Measurements from ENCODE around the gene PIK3R6. TPM values are rescaled to one million over a fixed set of nuclear protein-coding genes. Genes with fewer than 3 reads are reported as not detected.

Gene PIK3R6
- total RNA-seq, 1 experiment from 2014 or later = not detected

GRCh38 chr17:8791910-8792270 is 75.6 kb downstream of the PIK3R6 start:
- POLR2A ChIA-PET (ENCODE audit: unreplicated experiment) = no interaction called here
- Histone ChIP-seq H3K4me3 (ENCODE audit: low read length) (no peak overlapping the region), H3K27ac (ENCODE audit: low read length) (no peak overlapping the region), H3K36me3 (ENCODE audit: low read depth, low read length) (no peaks in the 10 kb centered on the region), H3K27me3 (ENCODE audit: low read length) (0 out of 2 replicates have a peak, but pooled peaks cover 14% of the 10 kb centered on the region), H3K9me3 (ENCODE audit: low read length) (no peaks in the 10 kb centered on the region), H3F3A (ENCODE audit: low read length, unreplicated experiment) (no peaks in the 10 kb centered on the region), H3K9me2 (replicated peaks; ENCODE audit: low read length) (no peaks in the 10 kb centered on the region), H3K4me1 (ENCODE audit: insufficient read depth, low read length) (no peaks in the 10 kb centered on the region), H2AFZ (ENCODE audit: low read length) (no peak overlapping the region), H3K4me2 (ENCODE audit: low read length) (no peak overlapping the region), H3K9ac (ENCODE audit: low read length) (no peak overlapping the region), H3K79me2 (ENCODE audit: low read length) (no peaks in the 10 kb centered on the region), H4K20me1 (ENCODE audit: low read length) (no peaks in the 10 kb centered on the region)
- CTCF ChIA-PET = no interaction called here
- TF ChIP-seq, protein P1, sequence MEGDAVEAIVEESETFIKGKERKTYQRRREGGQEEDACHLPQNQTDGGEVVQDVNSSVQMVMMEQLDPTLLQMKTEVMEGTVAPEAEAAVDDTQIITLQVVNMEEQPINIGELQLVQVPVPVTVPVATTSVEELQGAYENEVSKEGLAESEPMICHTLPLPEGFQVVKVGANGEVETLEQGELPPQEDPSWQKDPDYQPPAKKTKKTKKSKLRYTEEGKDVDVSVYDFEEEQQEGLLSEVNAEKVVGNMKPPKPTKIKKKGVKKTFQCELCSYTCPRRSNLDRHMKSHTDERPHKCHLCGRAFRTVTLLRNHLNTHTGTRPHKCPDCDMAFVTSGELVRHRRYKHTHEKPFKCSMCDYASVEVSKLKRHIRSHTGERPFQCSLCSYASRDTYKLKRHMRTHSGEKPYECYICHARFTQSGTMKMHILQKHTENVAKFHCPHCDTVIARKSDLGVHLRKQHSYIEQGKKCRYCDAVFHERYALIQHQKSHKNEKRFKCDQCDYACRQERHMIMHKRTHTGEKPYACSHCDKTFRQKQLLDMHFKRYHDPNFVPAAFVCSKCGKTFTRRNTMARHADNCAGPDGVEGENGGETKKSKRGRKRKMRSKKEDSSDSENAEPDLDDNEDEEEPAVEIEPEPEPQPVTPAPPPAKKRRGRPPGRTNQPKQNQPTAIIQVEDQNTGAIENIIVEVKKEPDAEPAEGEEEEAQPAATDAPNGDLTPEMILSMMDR (conservative IDR thresholded peaks at IDR 0.05; ENCODE audit: low read depth, low read length) = no peak
- TF ChIP-seq EZH2 (IDR thresholded peaks at IDR 0.05; ENCODE audit: low read length, unreplicated experiment) (no peak), EZH2phosphoT487 (IDR thresholded peaks at IDR 0.05; ENCODE audit: borderline replicate concordance, low read length) (no peak)
- DNase-seq = peak; percentile 38
- intact Hi-C loops (cut with micrococcal nuclease) = no loop called here
- no TSS peak for BruUV-seq (replicated peaks)
- no peak for ATAC-seq

GRCh38 chr17:8791248-8791909 is 76.1 kb downstream of the PIK3R6 start:
- H3K36me3 ChIP-seq (ENCODE audit: low read depth, low read length) = no peaks in the 10 kb centered on the region
- intact Hi-C loops (cut with micrococcal nuclease) = no loop called here
- H3K9me3 ChIP-seq (ENCODE audit: low read length) = no peaks in the 10 kb centered on the region
- ChIA-PET POLR2A (ENCODE audit: unreplicated experiment) (no interaction called here), CTCF (no interaction called here)
- H3K79me2 ChIP-seq (ENCODE audit: low read length) = no peaks in the 10 kb centered on the region
- no peak overlapping the region for H3K27ac ChIP-seq (ENCODE audit: low read length)
- no peaks in the 10 kb centered on the region for H3K4me1 ChIP-seq (ENCODE audit: insufficient read depth, low read length)
- 0 out of 2 replicates have a peak, but pooled peaks cover 14% of the 10 kb centered on the region for H3K27me3 ChIP-seq (ENCODE audit: low read length)
- TF ChIP-seq EZH2 (IDR thresholded peaks at IDR 0.05; ENCODE audit: low read length, unreplicated experiment) = no peak
- no peak for TF ChIP-seq EZH2phosphoT487 (IDR thresholded peaks at IDR 0.05; ENCODE audit: borderline replicate concordance, low read length)
- TF ChIP-seq, protein P1 (conservative IDR thresholded peaks at IDR 0.05; ENCODE audit: low read depth, low read length) = peak; percentile 37; the same call in 1 of the 2 replicates
- no peak overlapping the region for H3K9ac ChIP-seq (ENCODE audit: low read length)
- DNase-seq (no peak), ATAC-seq (no peak)
- no peaks in the 10 kb centered on the region for H4K20me1 ChIP-seq (ENCODE audit: low read length)
- BruUV-seq (replicated peaks) = no TSS peak
- no peak overlapping the region for H3K4me2 ChIP-seq (ENCODE audit: low read length)
- no peak overlapping the region for H2AFZ ChIP-seq (ENCODE audit: low read length)
- H3K9me2 ChIP-seq (replicated peaks; ENCODE audit: low read length) = no peaks in the 10 kb centered on the region
- no peaks in the 10 kb centered on the region for H3F3A ChIP-seq (ENCODE audit: low read length, unreplicated experiment)
- H3K4me3 ChIP-seq (ENCODE audit: low read length) = no peak overlapping the region

DNA sequence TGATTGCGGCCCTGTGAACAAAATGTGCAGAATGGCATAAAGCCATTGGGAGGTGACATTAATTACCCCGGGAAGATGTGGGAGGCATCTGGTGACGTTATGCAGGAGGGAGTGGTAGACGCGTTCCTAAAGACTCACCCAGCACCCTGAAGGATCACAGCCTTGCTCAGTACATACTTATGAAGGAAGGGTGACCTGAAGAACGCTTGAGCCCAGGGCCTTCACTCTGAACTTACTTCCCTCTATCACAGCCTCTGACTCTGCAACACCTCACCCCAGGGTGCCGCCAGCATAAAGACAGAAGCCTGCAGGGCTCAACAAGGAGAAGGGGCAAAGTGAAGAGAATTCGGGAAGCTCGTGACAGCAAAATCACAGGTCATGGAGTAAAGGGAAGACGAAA is 77.7 kb downstream of the PIK3R6 start:
- TF ChIP-seq EZH2phosphoT487 (IDR thresholded peaks at IDR 0.05; ENCODE audit: borderline replicate concordance, low read length) (no peak), EZH2 (IDR thresholded peaks at IDR 0.05; ENCODE audit: low read length, unreplicated experiment) (no peak)
- TF ChIP-seq, protein P1 (conservative IDR thresholded peaks at IDR 0.05; ENCODE audit: low read depth, low read length) = no peak
- no peaks in the 10 kb centered on the region for H3K4me1 ChIP-seq (ENCODE audit: insufficient read depth, low read length)
- ATAC-seq (no peak), DNase-seq (no peak)
- H3K4me2 ChIP-seq (ENCODE audit: low read length) = no peak overlapping the region
- CTCF ChIA-PET = no interaction called here
- intact Hi-C loops (cut with micrococcal nuclease) = no loop called here
- no peaks in the 10 kb centered on the region for H3K9me2 ChIP-seq (replicated peaks; ENCODE audit: low read length)
- H3K27me3 ChIP-seq (ENCODE audit: low read length) = 0 out of 2 replicates have a peak, but pooled peaks cover 14% of the 10 kb centered on the region
- no peak overlapping the region for H3K4me3 ChIP-seq (ENCODE audit: low read length)
- no TSS peak for BruUV-seq (replicated peaks)
- H2AFZ ChIP-seq (ENCODE audit: low read length) = no peak overlapping the region
- H3K9me3 ChIP-seq (ENCODE audit: low read length) = no peaks in the 10 kb centered on the region
- H4K20me1 ChIP-seq (ENCODE audit: low read length) = no peaks in the 10 kb centered on the region
- no peak overlapping the region for H3K9ac ChIP-seq (ENCODE audit: low read length)
- no peaks in the 10 kb centered on the region for H3K36me3 ChIP-seq (ENCODE audit: low read depth, low read length)
- POLR2A ChIA-PET (ENCODE audit: unreplicated experiment) = no interaction called here
- H3F3A ChIP-seq (ENCODE audit: low read length, unreplicated experiment) = no peaks in the 10 kb centered on the region
- no peak overlapping the region for H3K27ac ChIP-seq (ENCODE audit: low read length)
- H3K79me2 ChIP-seq (ENCODE audit: low read length) = no peaks in the 10 kb centered on the region

Measured in PC-3 (cell line).